Spleen (tissue), 7 donors: Measurements from ENCODE around the gene PMIS2.

ENCODE experiments used
- POLR2A ChIP-seq, 3 donors: fragments of 450-650 bp; IDR thresholded peaks; one replicate each; pipeline ENCODE4 v1.5.1; 2017; ENCODE audit warnings: antibody characterized with exemption in 3 of 3, mild to moderate bottlenecking in 1 of 3
- TF ChIP-seq, protein P1 (sequence below), 11 experiments: fragments of 200-600 bp in 7 of 11; fragments of 450-650 bp in 4 of 11; sonication (generic) in 4 of 11; IDR thresholded peaks in 8 of 11; conservative IDR thresholded peaks in 3 of 11; 1 replicate in 7 of 11; 2 replicates in 4 of 11; pipeline versions ENCODE4 v1.4.0 to v1.8.0; 2016 to 2021; ENCODE audit warnings: antibody characterized with exemption in 11 of 11, inconsistent platforms in 4 of 11, mild to moderate bottlenecking in 1 of 11
- donor health status: DM: no; HTN: no; CAD: no; lungs with moderate emphysema.
- donor health status: DM: no; HTN: no; CAD: no.
- donor health status: DM: no; HTN: no; CAD: no.

- TF ChIP-seq, protein P1, sequence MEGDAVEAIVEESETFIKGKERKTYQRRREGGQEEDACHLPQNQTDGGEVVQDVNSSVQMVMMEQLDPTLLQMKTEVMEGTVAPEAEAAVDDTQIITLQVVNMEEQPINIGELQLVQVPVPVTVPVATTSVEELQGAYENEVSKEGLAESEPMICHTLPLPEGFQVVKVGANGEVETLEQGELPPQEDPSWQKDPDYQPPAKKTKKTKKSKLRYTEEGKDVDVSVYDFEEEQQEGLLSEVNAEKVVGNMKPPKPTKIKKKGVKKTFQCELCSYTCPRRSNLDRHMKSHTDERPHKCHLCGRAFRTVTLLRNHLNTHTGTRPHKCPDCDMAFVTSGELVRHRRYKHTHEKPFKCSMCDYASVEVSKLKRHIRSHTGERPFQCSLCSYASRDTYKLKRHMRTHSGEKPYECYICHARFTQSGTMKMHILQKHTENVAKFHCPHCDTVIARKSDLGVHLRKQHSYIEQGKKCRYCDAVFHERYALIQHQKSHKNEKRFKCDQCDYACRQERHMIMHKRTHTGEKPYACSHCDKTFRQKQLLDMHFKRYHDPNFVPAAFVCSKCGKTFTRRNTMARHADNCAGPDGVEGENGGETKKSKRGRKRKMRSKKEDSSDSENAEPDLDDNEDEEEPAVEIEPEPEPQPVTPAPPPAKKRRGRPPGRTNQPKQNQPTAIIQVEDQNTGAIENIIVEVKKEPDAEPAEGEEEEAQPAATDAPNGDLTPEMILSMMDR (IDR thresholded peaks at IDR 0.05 in 8 of 11, conservative IDR thresholded peaks at IDR 0.05 in 3 of 11), result no peak
- TF ChIP-seq POLR2A (IDR thresholded peaks at IDR 0.05), result no peak
Measured at GRCh38 chr19:35557539-35558399, 28.2 kb upstream of the PMIS2 start.
